HG03039 (cell line): ENCODE measurements around the gene NCOA7.

Experiments used
- ATAC-seq: cut with Tn5 transposase; IDR thresholded peaks from one replicate; pipeline ENCODE4 v1.9.1; 2021; ENCODE audit warnings: mild to moderate bottlenecking, moderate library complexity; ENCODE audit not compliant: unreplicated experiment

NCOA7 gene

DNA sequence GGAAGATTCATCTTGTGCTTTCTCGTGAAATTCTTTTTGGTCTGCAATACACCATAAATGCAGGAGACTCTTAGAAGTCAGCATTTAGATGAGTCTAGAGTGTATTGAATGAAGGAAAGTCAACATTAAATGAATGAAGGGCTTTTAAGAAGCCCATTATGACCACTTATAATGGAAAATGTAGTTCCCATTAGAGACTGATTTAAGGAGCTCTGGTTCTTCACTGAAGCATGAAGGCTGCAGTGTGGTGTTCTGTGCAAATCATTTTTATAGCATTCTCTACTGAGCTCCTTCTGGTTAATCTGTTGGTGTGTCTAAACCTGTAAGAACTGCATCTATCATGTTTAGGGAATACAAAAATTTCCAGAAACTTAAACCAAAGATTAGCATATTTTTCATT lies 19.7 kb downstream of the NCOA7 start:
- ATAC-seq: no peak

DNA sequence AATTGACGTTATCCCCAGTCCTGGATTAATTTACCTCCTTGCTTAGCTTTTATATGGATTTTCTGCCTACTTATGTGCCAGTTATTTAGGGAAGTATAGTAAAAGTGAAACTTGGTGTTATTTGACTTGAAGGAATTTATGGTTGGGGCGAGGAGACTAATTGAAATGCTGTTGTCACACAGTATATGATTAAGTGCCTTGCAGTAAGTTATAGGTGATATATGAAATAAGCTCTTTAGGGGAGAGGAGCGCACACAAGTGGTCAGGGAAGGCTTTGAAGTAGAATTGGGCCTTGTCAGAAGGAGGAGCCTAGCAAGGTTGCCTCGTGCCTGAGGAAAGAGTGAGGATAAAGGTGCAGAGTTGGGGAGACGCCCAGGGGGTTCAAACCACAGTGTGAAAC lies 20.5 kb downstream of the NCOA7 start:
- no peak for ATAC-seq

DNA sequence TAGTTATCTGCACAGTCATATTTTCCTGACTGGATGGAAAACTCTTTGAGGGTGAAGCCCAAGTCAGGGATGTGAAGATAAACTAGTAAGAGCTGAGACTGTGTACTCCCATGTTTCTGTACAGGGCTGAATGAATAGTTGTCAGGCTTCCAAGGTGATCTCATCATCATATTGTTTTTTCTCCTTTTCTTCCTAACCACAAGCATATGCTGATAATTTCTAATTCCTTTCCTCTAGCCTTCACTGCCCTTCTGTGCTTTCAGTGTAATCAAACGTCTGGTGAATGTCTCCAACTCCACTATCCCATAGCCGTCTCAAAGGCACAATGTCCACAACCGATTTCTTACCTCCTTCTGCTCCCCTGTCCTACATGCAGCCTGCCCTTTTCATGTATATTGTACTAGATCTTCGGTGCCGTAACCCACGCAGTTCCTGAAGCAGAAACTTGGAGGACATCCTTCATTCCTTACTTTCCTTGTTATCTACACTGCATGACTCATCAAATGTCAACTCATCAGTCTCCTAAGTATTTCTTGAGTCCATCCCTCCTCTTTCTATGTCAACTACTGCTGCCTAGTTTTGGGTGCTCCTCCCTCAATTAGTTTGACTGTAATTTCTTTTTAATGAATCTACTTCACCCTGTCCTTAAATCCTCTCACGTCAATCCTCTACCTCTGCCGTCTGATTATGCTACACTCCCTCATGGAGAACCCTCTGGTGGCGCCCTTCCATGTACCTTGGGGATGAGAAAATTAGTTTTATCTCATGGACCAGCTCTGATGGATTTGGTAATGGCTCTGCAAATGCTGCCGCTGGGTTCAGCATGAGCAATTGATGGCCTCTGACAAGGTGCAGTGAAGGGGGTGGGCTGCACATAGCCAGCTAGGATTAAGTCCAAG lies 21.9 kb downstream of the NCOA7 start:
- ATAC-seq: no peak

DNA sequence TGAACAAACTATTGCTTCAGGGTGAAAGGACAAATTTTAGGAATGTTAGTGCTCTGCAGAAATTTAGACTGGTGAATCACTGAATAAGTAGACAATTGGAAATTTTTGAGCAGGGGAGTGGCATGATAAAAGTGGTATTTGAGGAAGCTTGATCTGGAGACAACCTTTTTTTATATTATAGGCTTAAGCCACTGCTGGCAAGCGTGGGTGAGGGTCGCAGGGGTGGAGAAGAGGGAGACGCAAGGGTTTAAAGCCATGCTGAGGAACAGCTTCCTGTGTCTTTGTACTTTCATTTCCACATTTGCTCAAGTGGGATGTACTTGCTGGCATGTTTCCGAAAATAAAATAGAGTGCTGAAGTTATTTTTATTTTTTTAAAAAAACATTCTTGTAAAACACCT lies 23.7 kb downstream of the NCOA7 start:
- ATAC-seq: no peak

DNA sequence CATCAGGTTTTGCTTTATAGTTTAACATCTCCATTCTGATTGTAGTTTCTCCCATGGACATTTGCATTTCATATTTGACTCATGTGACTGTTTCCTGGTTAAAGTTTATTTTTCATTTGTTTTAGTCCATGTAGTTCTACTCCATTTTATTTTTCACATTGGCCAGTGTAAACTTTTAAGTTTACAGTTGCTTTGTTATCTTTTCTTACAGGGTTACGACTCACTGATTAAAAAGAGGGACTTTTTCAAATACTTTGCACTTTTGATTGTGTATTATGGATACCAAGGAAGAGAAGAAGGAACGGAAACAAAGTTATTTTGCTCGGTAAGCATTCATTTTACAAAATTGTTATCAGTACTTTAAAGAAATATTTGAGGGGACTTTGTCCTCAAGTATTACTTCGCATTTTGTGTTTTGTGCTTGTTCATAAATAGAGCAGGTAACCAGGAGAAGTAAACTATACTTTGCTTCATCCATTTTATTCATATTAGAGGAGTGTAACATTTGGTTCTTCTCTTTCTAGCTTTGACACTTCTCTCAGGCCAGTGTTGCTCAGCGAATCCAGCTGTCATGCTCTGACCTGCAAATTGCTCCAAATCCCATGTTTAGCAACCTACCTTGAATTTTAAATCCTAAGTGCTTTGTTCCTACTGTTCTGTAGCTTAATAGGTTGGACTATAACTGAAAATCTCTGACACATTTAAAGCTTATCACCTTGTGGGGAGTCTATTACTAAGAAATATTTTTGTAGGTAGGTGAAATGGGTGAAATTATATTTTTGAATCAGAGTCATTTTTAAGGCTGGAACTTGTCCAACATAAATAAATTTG lies 24.5 kb downstream of the NCOA7 start:
- ATAC-seq: no peak

DNA sequence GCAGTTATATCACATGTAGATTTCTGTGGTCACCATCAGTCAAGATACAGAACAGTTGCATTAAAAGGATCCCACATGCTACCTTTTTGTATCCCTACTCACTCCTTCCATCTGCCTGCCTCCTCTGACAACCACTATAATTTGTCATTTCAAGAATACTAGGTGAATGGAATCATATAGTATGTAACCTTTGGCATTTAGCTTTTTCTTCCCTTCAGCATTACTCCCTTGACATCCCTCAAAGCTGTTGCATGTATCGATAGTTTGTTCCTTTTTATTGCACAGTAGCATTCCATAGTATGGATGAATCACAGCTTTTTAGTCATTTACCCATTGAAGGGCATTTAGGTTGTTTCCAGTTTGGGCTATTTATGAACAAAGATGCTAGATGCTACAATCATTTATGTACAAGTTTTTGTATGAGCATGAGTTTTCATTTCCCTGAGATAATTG lies 26.1 kb downstream of the NCOA7 start:
- ATAC-seq: no peak

DNA sequence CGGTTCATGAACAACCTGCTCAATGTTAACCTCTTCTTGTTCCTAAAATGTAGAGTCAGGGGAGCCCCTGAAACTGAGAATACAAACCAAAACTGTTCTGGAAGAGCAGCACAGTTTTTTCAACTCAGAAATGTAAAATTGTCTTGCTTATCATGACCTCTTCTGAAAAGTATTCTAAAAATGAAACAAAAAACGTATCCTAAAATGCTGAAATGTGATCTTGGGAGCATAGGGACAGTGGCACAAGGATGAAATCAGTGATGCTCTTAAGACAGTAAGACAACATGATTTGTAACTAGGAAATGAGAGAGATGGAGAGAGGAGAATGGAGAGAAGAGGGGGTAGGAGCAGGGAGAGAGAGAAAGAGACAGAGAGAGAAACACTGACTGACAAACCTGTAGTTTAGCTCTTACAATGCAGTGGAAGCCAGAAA lies 27.5 kb downstream of the NCOA7 start:
- ATAC-seq: no peak

DNA sequence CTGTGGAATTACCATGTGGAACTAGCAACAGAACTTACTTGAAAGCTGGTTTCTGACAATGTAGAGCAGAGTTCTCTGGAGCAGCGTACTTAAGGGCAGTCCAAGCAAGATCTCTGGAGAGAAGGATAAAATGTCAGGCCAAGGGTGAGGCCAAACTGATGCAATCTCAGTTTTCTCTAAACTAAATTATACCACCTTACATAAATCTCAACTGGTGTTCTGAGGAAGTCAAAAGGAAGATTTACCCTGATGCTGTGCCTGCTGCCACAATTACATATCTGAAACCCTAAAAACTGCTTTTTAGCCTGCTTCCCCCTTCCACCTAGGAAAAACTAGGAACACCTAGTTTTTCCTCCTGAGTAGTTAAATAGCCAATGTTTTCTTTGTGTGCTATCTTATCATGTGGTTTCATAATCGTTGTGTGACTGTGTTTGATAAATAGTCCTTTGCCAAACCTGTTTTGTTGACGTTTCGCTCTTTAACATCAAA lies 28.1 kb downstream of the NCOA7 start:
- no peak for ATAC-seq

DNA sequence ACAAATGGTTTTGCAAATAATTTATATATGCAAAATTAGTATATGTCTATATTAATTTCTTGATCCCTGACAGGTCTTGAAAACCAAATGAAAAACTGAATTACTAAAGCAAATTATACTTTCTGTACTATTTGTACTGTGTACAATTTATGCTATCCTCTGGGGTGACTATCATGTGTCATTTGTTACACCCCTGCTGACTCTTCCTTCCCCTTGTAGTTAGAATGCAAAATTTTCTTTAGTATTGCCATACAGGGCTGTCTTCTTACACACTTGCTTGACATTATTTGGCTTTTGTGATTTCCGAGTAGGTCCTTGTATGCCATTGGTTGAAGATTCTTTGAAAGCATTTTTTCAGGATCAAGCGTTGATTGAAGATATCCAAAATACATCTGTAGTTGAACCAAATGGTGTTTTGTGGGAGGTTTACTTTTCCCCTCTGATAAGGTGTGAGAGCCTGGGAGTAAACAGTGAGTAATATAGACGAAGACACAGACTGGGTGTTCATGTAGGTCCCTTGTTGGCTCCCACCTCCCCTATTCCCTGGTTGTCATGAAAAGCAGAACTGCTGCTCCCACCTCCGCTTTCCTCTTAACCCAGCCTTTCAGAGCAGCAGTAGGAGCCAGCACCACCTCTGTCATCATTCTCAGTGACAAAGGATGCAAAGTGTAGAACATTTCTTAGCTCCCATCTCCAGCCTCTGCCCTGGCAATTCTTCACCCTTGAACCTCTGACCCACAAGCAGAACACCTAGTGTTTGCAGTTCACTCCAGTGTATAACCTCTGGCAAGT lies 29.0 kb downstream of the NCOA7 start:
- ATAC-seq: no peak

DNA sequence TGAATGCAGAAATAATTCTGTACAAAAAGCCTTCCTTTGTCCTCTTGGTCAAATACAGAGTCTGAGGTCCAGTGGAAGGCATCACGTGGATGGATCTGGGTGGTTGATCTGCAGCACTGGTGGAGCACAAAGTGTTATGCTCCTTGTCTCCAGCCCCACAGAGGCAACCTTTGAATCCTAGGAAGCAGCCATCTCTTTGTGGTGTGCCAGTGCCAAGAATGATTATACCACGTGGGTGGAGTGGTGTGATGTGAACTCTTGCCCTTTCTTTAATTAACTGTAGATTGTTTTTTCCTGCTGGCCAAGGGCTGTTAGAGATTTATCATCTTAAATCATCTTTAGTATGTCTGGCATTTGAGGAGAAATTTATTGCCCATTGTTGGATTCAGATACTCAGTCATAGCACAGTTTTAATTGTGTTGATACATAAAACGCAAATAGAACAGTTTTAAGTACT lies 31.1 kb downstream of the NCOA7 start:
- ATAC-seq: no peak

DNA sequence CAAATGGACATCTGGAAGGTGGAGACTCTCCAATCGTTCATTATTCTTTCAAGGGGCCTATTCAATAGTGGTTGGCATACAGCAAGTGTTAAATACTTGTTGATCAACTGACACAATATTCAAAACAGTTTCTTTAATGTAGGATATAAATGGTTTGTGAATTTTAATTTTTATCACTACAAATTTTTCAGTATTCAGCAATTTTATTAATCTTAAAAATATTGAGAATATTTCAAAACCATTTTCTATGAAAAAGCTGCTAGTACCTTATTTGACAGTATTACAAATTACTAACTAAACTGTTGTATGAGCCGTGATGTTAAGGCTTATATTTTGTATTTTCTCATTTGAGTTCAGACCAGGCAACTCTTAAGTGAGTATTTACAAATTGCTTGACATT lies 32.4 kb downstream of the NCOA7 start:
- no peak for ATAC-seq

DNA sequence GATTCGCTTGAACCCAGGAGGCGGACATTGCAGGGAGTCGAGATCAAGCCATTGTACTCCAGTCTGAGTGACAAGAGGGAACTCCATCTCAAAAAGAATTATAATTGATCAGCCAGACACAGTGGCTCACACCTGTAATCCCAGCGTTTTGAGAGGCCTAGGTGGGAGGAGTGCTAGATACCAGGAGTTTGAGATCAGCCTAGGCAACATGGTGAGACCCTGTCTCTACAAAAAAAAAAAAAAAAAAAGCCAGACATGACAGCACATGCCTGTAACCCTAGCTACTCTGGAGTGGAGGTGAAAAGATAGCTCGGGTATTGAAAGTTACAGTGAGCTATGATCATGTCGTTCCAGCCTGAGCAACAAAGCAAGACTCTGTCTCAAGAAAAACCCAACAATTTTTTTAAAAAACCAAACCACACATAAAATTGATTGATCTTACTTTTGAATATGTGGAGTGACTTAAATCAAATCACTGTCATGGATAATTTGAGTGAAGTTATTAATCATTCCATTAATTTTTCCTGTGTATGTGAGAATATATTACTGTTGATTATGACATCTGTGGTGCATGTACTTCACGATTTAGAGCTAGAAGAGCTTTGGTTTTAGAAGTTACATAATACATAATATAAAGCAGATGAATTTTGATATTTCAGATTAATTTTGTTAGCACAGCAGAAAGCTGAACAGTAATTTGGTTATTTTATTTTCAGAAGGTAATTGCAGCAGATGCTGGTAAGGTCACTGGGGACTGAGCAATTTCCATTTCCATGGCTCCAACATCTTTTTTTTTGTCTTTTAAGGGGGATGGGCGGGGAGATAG lies 34.4 kb downstream of the NCOA7 start:
- ATAC-seq: no peak

DNA sequence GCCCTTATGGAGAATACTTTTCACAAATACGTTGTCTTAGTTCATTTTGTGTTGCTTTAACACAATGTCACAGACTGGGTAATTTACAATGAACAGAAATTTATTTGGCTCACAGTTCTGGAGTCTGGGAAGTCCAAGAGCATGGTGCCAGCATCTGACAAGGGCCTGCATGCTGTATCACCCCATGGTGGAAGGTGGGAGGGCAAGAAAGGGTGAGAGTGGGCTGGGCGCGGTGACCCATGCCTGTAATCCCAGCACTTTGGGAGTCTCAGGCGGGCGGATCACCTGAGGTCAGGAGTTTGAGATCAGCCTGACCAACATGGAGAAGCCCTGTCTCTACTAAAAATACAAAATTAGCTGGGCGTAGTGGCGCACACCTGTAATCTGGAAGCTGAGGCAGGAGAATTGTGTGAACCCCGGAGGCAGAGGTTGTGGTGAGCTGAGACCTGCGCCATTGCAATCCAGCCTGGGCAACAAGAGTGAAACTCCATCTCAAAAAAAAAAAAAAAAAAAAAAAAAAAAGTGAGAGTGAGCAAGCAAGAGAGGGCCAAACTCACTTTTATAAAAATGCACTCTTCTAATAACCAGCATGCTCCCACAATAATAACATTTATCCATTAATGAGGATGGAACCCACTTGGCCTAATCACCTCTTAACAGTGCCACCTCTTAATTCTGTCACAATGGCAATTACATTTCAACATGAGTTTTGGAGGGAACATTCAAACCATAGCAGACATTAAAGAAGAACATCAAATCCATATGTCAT lies 36.1 kb downstream of the NCOA7 start:
- ATAC-seq: no peak

DNA sequence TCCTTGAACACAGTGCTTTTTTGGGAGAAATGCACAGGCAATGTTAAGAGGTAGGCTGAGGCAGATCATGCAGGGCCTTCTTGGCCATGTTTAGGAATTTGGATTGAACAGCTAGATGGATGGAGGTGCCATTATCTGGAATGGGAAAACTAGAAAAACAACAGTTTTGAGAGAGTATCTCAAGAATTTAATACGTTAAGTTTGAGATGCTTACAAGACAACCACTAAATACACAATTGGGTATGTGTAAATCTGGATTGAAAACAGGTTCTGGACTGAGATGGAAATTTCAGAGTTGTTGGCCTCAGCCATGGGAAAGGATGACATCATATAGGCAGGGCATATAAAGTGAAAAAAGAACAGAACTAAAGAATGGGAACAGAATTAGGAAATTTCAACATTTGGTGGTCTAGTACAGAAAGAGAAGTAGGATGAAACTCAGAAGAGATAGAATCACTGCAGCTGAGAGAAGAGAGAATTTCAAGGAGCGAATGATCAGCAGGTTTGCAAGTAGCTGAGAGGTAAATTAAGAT lies 37.1 kb downstream of the NCOA7 start:
- ATAC-seq: no peak

DNA sequence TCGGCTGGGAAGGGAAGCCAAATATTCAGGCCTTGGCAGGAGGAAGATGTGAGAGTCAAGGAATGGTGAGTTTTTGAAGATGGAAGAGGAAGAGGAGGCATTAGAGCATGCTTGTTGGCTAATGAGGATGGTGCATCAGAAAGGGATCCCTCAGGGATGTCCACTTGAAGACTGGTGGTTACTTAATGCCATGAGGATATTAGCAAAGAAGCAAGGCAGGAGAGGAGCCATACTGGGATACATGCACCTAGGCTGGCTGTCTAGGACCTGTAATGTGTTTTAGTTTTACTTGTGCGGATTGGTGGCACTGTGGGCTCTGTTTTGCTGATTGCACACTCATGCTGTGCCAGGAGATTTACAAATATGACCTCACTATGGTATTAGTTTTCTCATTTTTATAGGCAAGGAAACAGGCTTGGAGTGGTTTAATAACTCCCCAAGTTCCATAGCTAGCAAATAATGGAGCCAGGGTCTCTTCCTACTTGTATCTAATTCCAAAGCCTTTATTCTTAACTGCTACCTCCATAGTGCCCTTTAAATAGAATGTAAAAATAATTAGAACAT lies 37.8 kb downstream of the NCOA7 start:
- no peak for ATAC-seq

DNA sequence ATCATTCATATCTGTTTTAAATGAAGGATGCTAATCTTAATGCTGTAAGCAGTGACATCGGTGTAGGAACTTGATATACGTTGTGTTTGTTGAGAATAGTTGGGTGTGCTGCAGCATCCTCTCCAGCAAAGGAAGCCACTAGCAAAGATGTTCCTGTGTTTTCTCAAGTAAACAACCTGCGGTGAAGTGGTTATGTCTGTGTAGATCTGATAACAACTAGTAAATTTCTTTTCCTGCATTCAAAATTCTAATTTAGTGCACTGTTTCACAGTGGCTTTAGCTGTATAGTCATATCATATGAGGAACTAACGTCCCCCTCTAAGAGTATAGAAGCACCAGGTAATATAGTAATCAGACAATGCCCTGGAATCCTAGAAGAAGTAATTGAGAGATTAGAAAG lies 38.7 kb downstream of the NCOA7 start:
- ATAC-seq: no peak

DNA sequence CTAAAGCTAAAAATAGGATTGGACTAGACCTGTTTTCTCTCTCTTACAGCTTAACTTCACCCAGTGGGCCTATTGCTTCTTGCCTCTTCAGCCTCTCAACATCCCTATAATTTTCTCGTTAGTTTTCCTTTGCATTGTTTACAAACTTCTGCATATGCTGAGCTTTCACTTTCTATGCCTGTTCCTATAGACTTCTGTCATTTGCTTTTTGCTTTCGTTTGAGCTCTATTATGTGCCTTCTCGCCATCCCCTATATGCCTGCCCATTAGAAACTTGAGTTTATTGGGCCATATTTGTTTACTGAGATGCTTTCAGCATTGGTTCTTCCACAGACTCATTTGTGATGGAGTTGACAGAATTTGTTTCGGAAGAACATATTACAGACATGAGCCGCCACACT lies 40.9 kb downstream of the NCOA7 start:
- no peak for ATAC-seq

DNA sequence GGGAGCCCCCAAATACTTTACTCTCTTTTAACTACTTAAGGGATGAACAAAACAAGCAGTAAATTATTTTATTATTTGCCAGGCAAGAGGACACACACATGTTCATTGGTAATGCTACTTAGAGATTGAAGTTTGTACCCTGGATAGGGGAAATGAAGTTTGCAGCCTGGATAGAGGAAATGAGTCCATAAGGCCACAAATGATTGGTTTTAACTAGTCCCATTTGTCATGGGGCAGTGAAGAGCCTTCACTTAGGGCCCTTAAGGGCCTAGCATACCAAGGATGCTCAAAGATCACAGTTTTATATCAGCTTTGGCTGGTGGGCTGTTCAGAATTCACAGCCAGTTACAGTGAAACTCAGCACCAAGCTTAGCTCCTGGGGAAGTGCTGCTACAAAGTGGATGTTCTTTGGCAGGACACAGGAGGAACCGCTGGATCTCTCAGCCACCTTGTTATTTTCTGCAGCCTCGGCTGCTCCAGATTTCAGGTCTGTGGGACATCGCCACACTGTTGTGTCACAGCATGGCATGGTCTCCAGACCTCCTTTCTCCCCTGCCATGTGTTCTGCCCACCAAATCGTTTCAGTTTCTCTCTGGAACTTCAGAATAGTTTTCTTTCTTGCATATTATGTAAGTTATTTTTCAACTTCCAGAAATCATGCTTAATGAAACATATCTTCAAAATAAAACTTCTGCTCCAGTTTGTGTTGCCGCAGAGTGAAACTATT lies 41.8 kb downstream of the NCOA7 start:
- ATAC-seq: no peak
